ENCODE measurements around the gene LYZ. TPM values are rescaled to one million over a fixed set of nuclear protein-coding genes. Genes with fewer than 3 reads are reported as not detected.
A peak's percentile ranks its signal among the peaks of the same experiment; 100 is the strongest.

The LYZ gene
- total RNA-seq, 2 donors from 2014 or later, result 26.6 to 27.3 TPM

DNA sequence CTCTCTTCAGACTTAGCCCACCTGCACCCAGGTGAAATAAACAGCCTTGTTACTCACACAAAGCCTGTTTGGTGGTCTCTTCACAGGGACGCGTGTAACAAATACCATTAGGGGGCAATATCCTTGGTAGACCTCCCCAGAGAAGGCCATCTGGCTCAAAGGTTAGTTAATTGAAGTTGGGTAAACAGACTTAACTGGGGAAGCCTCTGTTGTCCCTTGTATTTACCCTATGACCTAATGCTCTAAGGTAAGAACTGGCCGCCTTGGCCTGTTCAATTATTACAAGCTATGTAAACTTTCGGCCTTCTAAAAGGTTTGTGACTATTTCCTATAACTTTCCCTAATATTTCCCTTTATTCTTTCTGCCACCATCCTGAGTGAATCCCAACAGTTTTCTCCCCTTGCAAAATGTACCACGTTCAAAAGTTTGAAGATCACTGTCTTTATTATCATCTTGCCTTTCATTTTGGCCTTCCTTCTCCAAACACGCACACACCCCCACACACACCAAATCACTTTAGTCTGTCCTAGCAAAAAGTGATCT is 15.3 kb upstream of the LYZ start:
- H3K4me1 ChIP-seq (replicated peaks), result peaks cover 3% of the 10 kb centered on the region
- H3K36me3 ChIP-seq, result no peaks in the 10 kb centered on the region
- 80% methylated on average over 6 of the region's 6 CpGs for WGBS
- H3K4me3 ChIP-seq, result no peak overlapping the region
- H3K27ac ChIP-seq, result peak overlapping the region in 1 of 2 donors; percentile 26
- H3K27me3 ChIP-seq (replicated peaks; ENCODE audit: insufficient read depth), result no peaks in the 10 kb centered on the region
- H3K9me3 ChIP-seq, result no peaks in the 10 kb centered on the region
- DNase-seq (ENCODE audit: low spot score), result no peak
- no peak for TF ChIP-seq POLR2AphosphoS5 (IDR thresholded peaks at IDR 0.05)
- TF ChIP-seq CTCF (IDR thresholded peaks at IDR 0.05), result no peak
- no peak for TF ChIP-seq POLR2A (IDR thresholded peaks at IDR 0.05)
- intact Hi-C loops (cut with DNase I), result no loop called here

GRCh38 chr12:69334158-69334557 is 14.0 kb upstream of the LYZ start:
- Histone ChIP-seq H3K4me1 (replicated peaks) (peaks cover 3% of the 10 kb centered on the region), H3K4me3 (no peak overlapping the region), H3K27ac (no peak overlapping the region), H3K9me3 (no peaks in the 10 kb centered on the region), H3K36me3 (no peaks in the 10 kb centered on the region), H3K27me3 (replicated peaks; ENCODE audit: insufficient read depth) (no peaks in the 10 kb centered on the region)
- intact Hi-C loops (cut with DNase I), result no loop called here
- DNase-seq (ENCODE audit: low spot score), result no peak
- TF ChIP-seq CTCF (IDR thresholded peaks at IDR 0.05), result no peak
- TF ChIP-seq POLR2AphosphoS5 (IDR thresholded peaks at IDR 0.05), result no peak
- TF ChIP-seq POLR2A (IDR thresholded peaks at IDR 0.05), result no peak

GRCh38 chr12:69337311-69338090 is 10.7 kb upstream of the LYZ start:
- no peak overlapping the region for H3K27ac ChIP-seq
- 86% methylated on average over 2 of the region's 2 CpGs for WGBS
- no peaks in the 10 kb centered on the region for H3K36me3 ChIP-seq
- H3K4me3 ChIP-seq, result no peak overlapping the region
- H3K27me3 ChIP-seq (replicated peaks; ENCODE audit: insufficient read depth), result no peaks in the 10 kb centered on the region
- no peak for TF ChIP-seq POLR2AphosphoS5 (IDR thresholded peaks at IDR 0.05)
- TF ChIP-seq CTCF (IDR thresholded peaks at IDR 0.05), result no peak
- no peak for TF ChIP-seq POLR2A (IDR thresholded peaks at IDR 0.05)
- no peaks in the 10 kb centered on the region for H3K9me3 ChIP-seq
- H3K4me1 ChIP-seq (replicated peaks), result peaks cover 2% of the 10 kb centered on the region
- DNase-seq (ENCODE audit: low spot score), result no peak
- intact Hi-C loops (cut with DNase I), result no loop called here

- 71% methylated on average over 3 of the region's 3 CpGs for WGBS
- no peaks in the 10 kb centered on the region for H3K4me1 ChIP-seq (replicated peaks)
- H3K36me3 ChIP-seq, result no peaks in the 10 kb centered on the region
- no peak overlapping the region for H3K4me3 ChIP-seq
- H3K27me3 ChIP-seq (replicated peaks; ENCODE audit: insufficient read depth), result no peaks in the 10 kb centered on the region
- intact Hi-C loops (cut with DNase I), result no loop called here
- TF ChIP-seq POLR2AphosphoS5 (IDR thresholded peaks at IDR 0.05), result no peak
- no peak for TF ChIP-seq CTCF (IDR thresholded peaks at IDR 0.05)
- no peak for TF ChIP-seq POLR2A (IDR thresholded peaks at IDR 0.05)
- H3K9me3 ChIP-seq, result no peaks in the 10 kb centered on the region
- no peak overlapping the region for H3K27ac ChIP-seq
- DNase-seq (ENCODE audit: low spot score), result no peak
Measured at GRCh38 chr12:69338120-69338859, 9.9 kb upstream of the LYZ start.
